T-helper 17 cell (primary cell): ENCODE results near the gene GRIN2A. TPM values are rescaled to one million over a fixed set of nuclear protein-coding genes. Genes with fewer than 3 reads are reported as not detected.

Experiments
- ATAC-seq: fragments of 150-1000 bp; cut with Tn5 transposase; 2 replicates; pipeline ENCODE4 v1.10.0; 2021; ENCODE audit warnings: mild to moderate bottlenecking, moderate library complexity
- DNase-seq, 3 donors: peaks; one replicate each; pipeline versions ENCODE4 v3.0.0 to v3.0.0-alpha.2; 2020 to 2021
- H3K9me3 ChIP-seq: one replicate; pipeline ENCODE4 v1.7.0; 2013; ENCODE audit warnings: low read length, mild to moderate bottlenecking; ENCODE audit not compliant: control insufficient read depth, poor library complexity, severe bottlenecking
- H3K27ac Mint-ChIP-seq: one replicate; pipeline ENCODE4 v1.8.0; 2022; ENCODE audit warnings: mild to moderate bottlenecking, moderate library complexity, mixed read lengths
- H3K27me3 Mint-ChIP-seq: one replicate; pipeline ENCODE4 v1.8.0; 2022; ENCODE audit warnings: mixed read lengths
- H3K36me3 Mint-ChIP-seq: one replicate; pipeline ENCODE4 v1.8.0; 2022; ENCODE audit warnings: low read depth, mixed read lengths
- H3K4me1 Mint-ChIP-seq: one replicate; pipeline ENCODE4 v1.8.0; 2022; ENCODE audit warnings: mild to moderate bottlenecking, mixed read lengths
- H3K4me3 Mint-ChIP-seq: one replicate; pipeline ENCODE4 v1.8.0; 2022; ENCODE audit warnings: mild to moderate bottlenecking, moderate library complexity, mixed read lengths
- total RNA-seq, 4 donors: library from RNA in 2 of 4; stranded (reverse) in 2 of 4; gene quantifications; one replicate each; pipeline ENCODE4 v1.2.3 and lab custom pipeline; 2022 to 2026

The GRIN2A gene
- total RNA-seq, 2 donors from 2014 or later: not detected

GRCh38 chr16:9798474-9798873 lies 383.8 kb downstream of the GRIN2A start:
- H3K4me3 Mint-ChIP-seq: no peak overlapping the region

DNA sequence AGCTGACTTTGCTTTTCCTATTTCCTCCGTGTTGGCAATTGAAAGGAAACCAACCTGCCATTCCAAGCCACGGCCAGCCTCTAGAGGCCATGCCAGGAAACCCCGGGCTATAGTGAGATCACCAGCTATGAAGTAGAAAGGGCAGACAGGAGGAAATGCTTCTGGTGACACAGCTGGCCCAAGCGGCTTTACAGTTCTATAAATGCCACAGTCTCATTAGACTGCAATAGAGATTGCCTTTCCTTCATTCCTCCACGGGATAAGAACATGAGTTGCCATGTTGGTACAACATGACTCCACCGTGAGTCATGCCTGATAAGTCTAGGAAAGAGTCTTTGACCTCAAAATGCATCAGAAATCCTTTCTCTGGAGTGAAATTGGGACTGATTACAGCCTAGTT lies 384.9 kb downstream of the GRIN2A start:
- no peak overlapping the region for H3K4me3 Mint-ChIP-seq
- ATAC-seq: no peak
- no peaks in the 10 kb centered on the region for H3K4me1 Mint-ChIP-seq

More at GRCh38 chr16:9798474-9798873, 383.8 kb downstream of the GRIN2A start:
- no peak for DNase-seq
- no peaks in the 10 kb centered on the region for H3K9me3 ChIP-seq
- Mint-ChIP-seq H3K27ac (no peak overlapping the region), H3K27me3 (no peaks in the 10 kb centered on the region), H3K36me3 (no peaks in the 10 kb centered on the region), H3K4me1 (no peaks in the 10 kb centered on the region)
- no peak for ATAC-seq

DNA sequence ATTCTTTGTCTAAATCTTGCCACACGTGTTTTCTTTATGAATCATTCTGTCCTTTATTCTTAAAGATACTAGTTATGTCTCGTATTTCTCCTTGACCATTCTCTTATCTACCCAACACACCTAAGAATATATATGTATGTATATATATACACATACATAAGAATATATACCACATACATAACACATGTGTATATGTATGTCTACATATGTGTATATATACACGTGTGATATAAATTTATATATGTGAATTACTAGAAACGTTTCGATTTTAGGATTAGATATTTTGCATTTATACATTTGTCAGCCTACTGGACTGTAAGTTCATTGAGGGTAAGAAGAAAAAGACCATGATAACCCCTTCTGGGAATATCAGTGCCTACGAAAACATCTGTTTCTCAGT lies 388.6 kb downstream of the GRIN2A start:
- no peak for ATAC-seq
- peaks cover 2% of the 10 kb centered on the region for H3K9me3 ChIP-seq
- H3K4me3 Mint-ChIP-seq: no peak overlapping the region

More for the DNA sequence above, 384.9 kb downstream of the GRIN2A start:
- H3K9me3 ChIP-seq: no peaks in the 10 kb centered on the region
- Mint-ChIP-seq H3K27ac (no peak overlapping the region), H3K36me3 (no peaks in the 10 kb centered on the region), H3K27me3 (no peaks in the 10 kb centered on the region)
- DNase-seq: no peak

DNA sequence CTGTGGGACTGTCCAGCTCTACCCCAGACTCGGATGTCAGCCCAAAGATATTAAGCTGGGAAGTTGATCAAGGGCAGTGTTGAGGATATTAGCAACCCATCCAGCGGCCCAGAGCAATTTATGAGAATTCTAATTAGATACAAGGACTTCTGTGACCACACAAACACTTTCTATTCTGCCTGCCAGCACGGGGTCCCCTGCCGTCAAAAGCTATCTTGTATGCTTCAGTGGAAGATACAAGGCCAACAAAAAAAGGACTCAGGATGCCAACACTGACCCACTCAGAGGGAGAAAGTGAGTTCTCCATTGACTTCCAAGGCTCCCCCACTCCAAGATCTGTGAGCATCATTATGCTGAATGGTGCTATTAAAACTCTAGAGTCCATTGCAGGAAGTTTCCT lies 390.7 kb downstream of the GRIN2A start:
- DNase-seq (no peak), ATAC-seq (no peak)
- H3K27me3 Mint-ChIP-seq: no peaks in the 10 kb centered on the region
- no peak overlapping the region for H3K4me3 Mint-ChIP-seq
- H3K4me1 Mint-ChIP-seq: no peaks in the 10 kb centered on the region
- H3K27ac Mint-ChIP-seq: no peak overlapping the region
- no peaks in the 10 kb centered on the region for H3K36me3 Mint-ChIP-seq
- H3K9me3 ChIP-seq: peaks cover 2% of the 10 kb centered on the region

More for the DNA sequence above, 388.6 kb downstream of the GRIN2A start:
- Mint-ChIP-seq H3K4me1 (no peaks in the 10 kb centered on the region), H3K27me3 (no peaks in the 10 kb centered on the region), H3K27ac (no peak overlapping the region), H3K36me3 (no peaks in the 10 kb centered on the region)
- DNase-seq: no peak

GRCh38 chr16:9790199-9790598 lies 392.0 kb downstream of the GRIN2A start:
- H3K4me1 Mint-ChIP-seq: no peaks in the 10 kb centered on the region
- no peaks in the 10 kb centered on the region for H3K36me3 Mint-ChIP-seq
- peaks cover 2% of the 10 kb centered on the region for H3K9me3 ChIP-seq
- no peaks in the 10 kb centered on the region for H3K27me3 Mint-ChIP-seq
- DNase-seq (no peak), ATAC-seq (no peak)
- no peak overlapping the region for H3K4me3 Mint-ChIP-seq
- no peak overlapping the region for H3K27ac Mint-ChIP-seq

GRCh38 chr16:9787717-9788116 lies 394.5 kb downstream of the GRIN2A start:
- H3K4me1 Mint-ChIP-seq: no peaks in the 10 kb centered on the region
- H3K27ac Mint-ChIP-seq: no peak overlapping the region

GRCh38 chr16:9780831-9781230 lies 401.4 kb downstream of the GRIN2A start:
- H3K36me3 Mint-ChIP-seq: no peaks in the 10 kb centered on the region
- H3K4me3 Mint-ChIP-seq: no peak overlapping the region
- H3K4me1 Mint-ChIP-seq: no peaks in the 10 kb centered on the region
- no peak overlapping the region for H3K27ac Mint-ChIP-seq
- no peak for DNase-seq
- no peaks in the 10 kb centered on the region for H3K27me3 Mint-ChIP-seq
- ATAC-seq: no peak
- no peaks in the 10 kb centered on the region for H3K9me3 ChIP-seq

More at GRCh38 chr16:9787717-9788116, 394.5 kb downstream of the GRIN2A start:
- H3K9me3 ChIP-seq: peaks cover 2% of the 10 kb centered on the region
- Mint-ChIP-seq H3K27me3 (no peaks in the 10 kb centered on the region), H3K36me3 (no peaks in the 10 kb centered on the region), H3K4me3 (no peak overlapping the region)
- DNase-seq (no peak), ATAC-seq (no peak)

GRCh38 chr16:9778849-9779248 lies 403.4 kb downstream of the GRIN2A start:
- Mint-ChIP-seq H3K27ac (no peak overlapping the region), H3K27me3 (no peaks in the 10 kb centered on the region), H3K36me3 (no peaks in the 10 kb centered on the region), H3K4me3 (no peak overlapping the region), H3K4me1 (no peaks in the 10 kb centered on the region)
- ATAC-seq: no peak
- no peak for DNase-seq
- no peaks in the 10 kb centered on the region for H3K9me3 ChIP-seq

GRCh38 chr16:9775998-9776397 lies 406.2 kb downstream of the GRIN2A start:
- ATAC-seq (no peak), DNase-seq (no peak)
- Mint-ChIP-seq H3K4me1 (no peaks in the 10 kb centered on the region), H3K27ac (no peak overlapping the region), H3K36me3 (no peaks in the 10 kb centered on the region), H3K27me3 (no peaks in the 10 kb centered on the region), H3K4me3 (no peak overlapping the region)
- H3K9me3 ChIP-seq: no peaks in the 10 kb centered on the region

GRCh38 chr16:9773289-9773688 lies 408.9 kb downstream of the GRIN2A start:
- Mint-ChIP-seq H3K4me1 (no peaks in the 10 kb centered on the region), H3K27me3 (no peaks in the 10 kb centered on the region), H3K36me3 (no peaks in the 10 kb centered on the region)

GRCh38 chr16:9772526-9773225 lies 409.6 kb downstream of the GRIN2A start:
- H3K4me3 Mint-ChIP-seq: no peak overlapping the region
- H3K4me1 Mint-ChIP-seq: no peaks in the 10 kb centered on the region
- no peaks in the 10 kb centered on the region for H3K27me3 Mint-ChIP-seq
- no peak overlapping the region for H3K27ac Mint-ChIP-seq
- ATAC-seq (no peak), DNase-seq (no peak)
- H3K36me3 Mint-ChIP-seq: no peaks in the 10 kb centered on the region
- H3K9me3 ChIP-seq: no peaks in the 10 kb centered on the region

More at GRCh38 chr16:9773289-9773688, 408.9 kb downstream of the GRIN2A start:
- H3K27ac Mint-ChIP-seq: no peak overlapping the region
- ATAC-seq: no peak
- H3K4me3 Mint-ChIP-seq: no peak overlapping the region
- no peak for DNase-seq
- H3K9me3 ChIP-seq: no peaks in the 10 kb centered on the region

DNA sequence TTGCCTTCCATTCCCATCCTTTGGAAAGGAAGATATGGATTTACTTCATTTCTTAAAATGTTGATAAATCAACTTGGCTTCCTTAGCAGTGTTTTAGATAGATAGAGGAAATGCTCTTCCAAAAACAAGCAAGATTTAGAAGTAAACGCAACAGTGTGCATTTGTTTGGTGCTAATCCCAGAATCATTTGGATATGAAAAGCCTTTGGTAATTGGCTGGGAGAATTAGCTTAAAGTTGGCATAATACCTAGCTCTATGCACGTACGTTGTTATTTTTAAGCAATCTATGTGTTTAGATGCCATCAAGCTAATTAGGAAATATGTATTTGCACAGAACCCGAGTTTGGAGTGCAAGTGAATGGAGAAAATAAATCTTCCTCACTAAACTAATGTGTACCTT lies 415.3 kb downstream of the GRIN2A start:
- no peaks in the 10 kb centered on the region for H3K36me3 Mint-ChIP-seq
- no peak for ATAC-seq
- H3K4me1 Mint-ChIP-seq: no peaks in the 10 kb centered on the region
- no peaks in the 10 kb centered on the region for H3K27me3 Mint-ChIP-seq
- no peak for DNase-seq
- H3K9me3 ChIP-seq: no peaks in the 10 kb centered on the region
- H3K27ac Mint-ChIP-seq: no peak overlapping the region
- H3K4me3 Mint-ChIP-seq: no peak overlapping the region

- no peaks in the 10 kb centered on the region for H3K27me3 Mint-ChIP-seq
- ATAC-seq (no peak), DNase-seq (no peak)
- H3K9me3 ChIP-seq: no peaks in the 10 kb centered on the region
- H3K27ac Mint-ChIP-seq: no peak overlapping the region
- no peaks in the 10 kb centered on the region for H3K4me1 Mint-ChIP-seq
- no peak overlapping the region for H3K4me3 Mint-ChIP-seq
- no peaks in the 10 kb centered on the region for H3K36me3 Mint-ChIP-seq
These were observed 418.7 kb downstream of the GRIN2A start for GRCh38 chr16:9763505-9763904.

DNA sequence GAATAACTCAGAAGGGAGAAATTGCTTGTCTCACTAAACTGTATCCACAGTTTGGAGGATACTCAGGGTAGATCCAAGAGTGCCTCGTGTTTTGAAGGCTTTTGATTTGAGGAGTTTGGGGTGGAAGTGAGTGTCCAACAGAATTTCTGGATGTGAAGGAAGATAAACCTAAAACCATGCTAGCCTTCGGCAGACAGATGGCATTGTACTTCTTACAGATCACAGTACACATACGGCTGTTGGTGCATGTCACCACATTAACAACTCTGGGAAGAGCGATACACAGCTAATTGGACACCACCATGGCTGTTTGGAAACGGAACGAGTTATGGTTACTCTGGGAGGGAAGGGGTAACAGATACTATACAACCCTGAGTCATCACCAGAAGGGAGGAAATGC lies 420.4 kb downstream of the GRIN2A start:
- Mint-ChIP-seq H3K27ac (no peak overlapping the region), H3K27me3 (no peaks in the 10 kb centered on the region), H3K4me1 (no peaks in the 10 kb centered on the region), H3K4me3 (no peak overlapping the region), H3K36me3 (no peaks in the 10 kb centered on the region)
- DNase-seq: no peak
- ATAC-seq: no peak
- H3K9me3 ChIP-seq: no peaks in the 10 kb centered on the region
